Measurements from ENCODE around the gene NCAM1.

NCAM1 gene

GRCh38 chr11:113281052-113281725 lies 320.0 kb downstream of the NCAM1 start:
- H2BK12ac ChIP-seq (ENCODE audit: low read length), result no peak overlapping the region
- H4K8ac ChIP-seq (ENCODE audit: low read depth, low read length), result no peak overlapping the region
- H2AK5ac ChIP-seq (ENCODE audit: low read depth, low read length), result no peak overlapping the region
- no peak overlapping the region for H2BK5ac ChIP-seq (ENCODE audit: low read length)
- no peak overlapping the region for H4K91ac ChIP-seq (ENCODE audit: low read depth, low read length, poor library complexity)
- no peaks in the 10 kb centered on the region for H3K27me3 ChIP-seq (ENCODE audit: control insufficient read depth in 3 of 3, insufficient read depth in 3 of 3, low read depth in 1 of 3, low read length in 3 of 3)
- no peak overlapping the region for H3K4ac ChIP-seq (ENCODE audit: low read length)
- H2BK15ac ChIP-seq (ENCODE audit: low read length), result no peak overlapping the region
- H3K4me2 ChIP-seq (ENCODE audit: insufficient read depth, low read length, poor library complexity, severe bottlenecking), result no peak overlapping the region
- peaks cover 0 to under 1% of the 10 kb centered on the region in 2 donors for H3K4me1 ChIP-seq (ENCODE audit: control insufficient read depth in 2 of 2, insufficient read depth in 1 of 2, low read depth in 1 of 2, low read length in 2 of 2)
- H3K79me1 ChIP-seq (ENCODE audit: low read depth, low read length), result no peaks in the 10 kb centered on the region
- H3K36me3 ChIP-seq (replicated peaks in 1 of 2; ENCODE audit: control insufficient read depth in 2 of 2, insufficient read depth in 2 of 2, low read length in 2 of 2), result no peaks in the 10 kb centered on the region
- H3K23ac ChIP-seq (ENCODE audit: low read depth, low read length, poor library complexity), result no peak overlapping the region
- no CpG with 5 or more reads among the region's 2 CpGs for WGBS, 2 donors (ENCODE audit: extremely low coverage in 2 of 2, insufficient read length in 2 of 2, insufficient replicate concordance in 1 of 2)
- H3K27ac ChIP-seq (replicated peaks; ENCODE audit: low read length), result no peak overlapping the region
- no peak overlapping the region for H3K18ac ChIP-seq (ENCODE audit: low read length)
- no peak for DNase-seq (ENCODE audit: low spot score)
- no peak overlapping the region for H3K9ac ChIP-seq (ENCODE audit: low read depth, low read length, poor library complexity)
- no peak overlapping the region for H3K14ac ChIP-seq (ENCODE audit: low read length)
- no peak overlapping the region for H2BK120ac ChIP-seq (ENCODE audit: low read depth, low read length)
- H3K4me3 ChIP-seq (ENCODE audit: low read length in 2 of 2), result no peak overlapping the region
- H3K9me3 ChIP-seq (replicated peaks in 1 of 2; ENCODE audit: control insufficient read depth in 2 of 2, insufficient read depth in 1 of 2, low read depth in 1 of 2, low read length in 2 of 2), result no peaks in the 10 kb centered on the region
- no peak overlapping the region for H2AFZ ChIP-seq (ENCODE audit: low read length)

GRCh38 chr11:113282898-113283437 lies 321.7 kb downstream of the NCAM1 start:
- Histone ChIP-seq H3K27ac (replicated peaks; ENCODE audit: low read length) (no peak overlapping the region), H2BK15ac (ENCODE audit: low read length) (no peak overlapping the region), H2BK5ac (ENCODE audit: low read length) (no peak overlapping the region), H2BK120ac (ENCODE audit: low read depth, low read length) (no peak overlapping the region), H3K4ac (ENCODE audit: low read length) (no peak overlapping the region), H3K23ac (ENCODE audit: low read depth, low read length, poor library complexity) (no peak overlapping the region), H3K18ac (ENCODE audit: low read length) (no peak overlapping the region), H2AK5ac (ENCODE audit: low read depth, low read length) (no peak overlapping the region), H4K8ac (ENCODE audit: low read depth, low read length) (no peak overlapping the region), H3K79me1 (ENCODE audit: low read depth, low read length) (no peaks in the 10 kb centered on the region), H3K14ac (ENCODE audit: low read length) (no peak overlapping the region), H3K9ac (ENCODE audit: low read depth, low read length, poor library complexity) (no peak overlapping the region), H4K91ac (ENCODE audit: low read depth, low read length, poor library complexity) (no peak overlapping the region), H3K36me3 (replicated peaks in 1 of 2; ENCODE audit: control insufficient read depth in 2 of 2, insufficient read depth in 2 of 2, low read length in 2 of 2) (no peaks in the 10 kb centered on the region), H3K4me2 (ENCODE audit: insufficient read depth, low read length, poor library complexity, severe bottlenecking) (no peak overlapping the region), H3K4me1 (ENCODE audit: control insufficient read depth in 2 of 2, insufficient read depth in 1 of 2, low read depth in 1 of 2, low read length in 2 of 2) (no peaks in the 10 kb centered on the region), H3K27me3 (ENCODE audit: control insufficient read depth in 3 of 3, insufficient read depth in 3 of 3, low read depth in 1 of 3, low read length in 3 of 3) (no peaks in the 10 kb centered on the region), H3K4me3 (ENCODE audit: low read length in 2 of 2) (no peak overlapping the region), H3K9me3 (replicated peaks in 1 of 2; ENCODE audit: control insufficient read depth in 2 of 2, insufficient read depth in 1 of 2, low read depth in 1 of 2, low read length in 2 of 2) (no peaks in the 10 kb centered on the region), H2AFZ (ENCODE audit: low read length) (no peak overlapping the region), H2BK12ac (ENCODE audit: low read length) (no peak overlapping the region)
- DNase-seq (ENCODE audit: low spot score), result no peak
- WGBS, 2 donors (ENCODE audit: extremely low coverage in 2 of 2, insufficient read length in 2 of 2, insufficient replicate concordance in 1 of 2), result no CpG with 5 or more reads among the region's 3 CpGs

GRCh38 chr11:113283881-113284280 lies 322.7 kb downstream of the NCAM1 start:
- Histone ChIP-seq H2AK5ac (ENCODE audit: low read depth, low read length) (no peak overlapping the region), H2BK12ac (ENCODE audit: low read length) (no peak overlapping the region), H3K4me3 (ENCODE audit: low read length in 2 of 2) (no peak overlapping the region), H3K4ac (ENCODE audit: low read length) (no peak overlapping the region), H3K18ac (ENCODE audit: low read length) (no peak overlapping the region), H3K14ac (ENCODE audit: low read length) (no peak overlapping the region), H4K91ac (ENCODE audit: low read depth, low read length, poor library complexity) (no peak overlapping the region), H2AFZ (ENCODE audit: low read length) (no peak overlapping the region), H2BK15ac (ENCODE audit: low read length) (no peak overlapping the region), H3K4me2 (ENCODE audit: insufficient read depth, low read length, poor library complexity, severe bottlenecking) (no peak overlapping the region), H3K9ac (ENCODE audit: low read depth, low read length, poor library complexity) (no peak overlapping the region), H2BK120ac (ENCODE audit: low read depth, low read length) (no peak overlapping the region), H2BK5ac (ENCODE audit: low read length) (no peak overlapping the region), H3K79me1 (ENCODE audit: low read depth, low read length) (no peaks in the 10 kb centered on the region), H4K8ac (ENCODE audit: low read depth, low read length) (no peak overlapping the region), H3K27ac (replicated peaks; ENCODE audit: low read length) (no peak overlapping the region), H3K9me3 (replicated peaks in 1 of 2; ENCODE audit: control insufficient read depth in 2 of 2, insufficient read depth in 1 of 2, low read depth in 1 of 2, low read length in 2 of 2) (no peaks in the 10 kb centered on the region), H3K27me3 (ENCODE audit: control insufficient read depth in 3 of 3, insufficient read depth in 3 of 3, low read depth in 1 of 3, low read length in 3 of 3) (no peaks in the 10 kb centered on the region), H3K4me1 (ENCODE audit: control insufficient read depth in 2 of 2, insufficient read depth in 1 of 2, low read depth in 1 of 2, low read length in 2 of 2) (peaks cover 0 to 3% of the 10 kb centered on the region in 2 donors), H3K36me3 (replicated peaks in 1 of 2; ENCODE audit: control insufficient read depth in 2 of 2, insufficient read depth in 2 of 2, low read length in 2 of 2) (no peaks in the 10 kb centered on the region), H3K23ac (ENCODE audit: low read depth, low read length, poor library complexity) (no peak overlapping the region)
- no CpG with 5 or more reads among the region's 2 CpGs for WGBS, 2 donors (ENCODE audit: extremely low coverage in 2 of 2, insufficient read length in 2 of 2, insufficient replicate concordance in 1 of 2)
- no peak for DNase-seq (ENCODE audit: low spot score)

GRCh38 chr11:113286009-113286408 lies 324.8 kb downstream of the NCAM1 start:
- Histone ChIP-seq H3K4me1 (ENCODE audit: control insufficient read depth in 2 of 2, insufficient read depth in 1 of 2, low read depth in 1 of 2, low read length in 2 of 2) (peaks cover 0 to 5% of the 10 kb centered on the region in 2 donors), H3K4ac (ENCODE audit: low read length) (no peak overlapping the region)

More at GRCh38 chr11:113286009-113286408, 324.8 kb downstream of the NCAM1 start:
- Histone ChIP-seq H3K9me3 (replicated peaks in 1 of 2; ENCODE audit: control insufficient read depth in 2 of 2, insufficient read depth in 1 of 2, low read depth in 1 of 2, low read length in 2 of 2) (no peaks in the 10 kb centered on the region), H3K4me2 (ENCODE audit: insufficient read depth, low read length, poor library complexity, severe bottlenecking) (no peak overlapping the region), H3K27ac (replicated peaks; ENCODE audit: low read length) (no peak overlapping the region), H2BK15ac (ENCODE audit: low read length) (no peak overlapping the region), H2BK5ac (ENCODE audit: low read length) (no peak overlapping the region), H3K9ac (ENCODE audit: low read depth, low read length, poor library complexity) (no peak overlapping the region), H3K27me3 (ENCODE audit: control insufficient read depth in 3 of 3, insufficient read depth in 3 of 3, low read depth in 1 of 3, low read length in 3 of 3) (no peaks in the 10 kb centered on the region), H2BK12ac (ENCODE audit: low read length) (no peak overlapping the region), H3K36me3 (replicated peaks in 1 of 2; ENCODE audit: control insufficient read depth in 2 of 2, insufficient read depth in 2 of 2, low read length in 2 of 2) (no peaks in the 10 kb centered on the region), H3K79me1 (ENCODE audit: low read depth, low read length) (no peaks in the 10 kb centered on the region), H4K8ac (ENCODE audit: low read depth, low read length) (no peak overlapping the region), H2AFZ (ENCODE audit: low read length) (no peak overlapping the region), H3K14ac (ENCODE audit: low read length) (no peak overlapping the region), H3K23ac (ENCODE audit: low read depth, low read length, poor library complexity) (peak overlapping the region; percentile 12), H4K91ac (ENCODE audit: low read depth, low read length, poor library complexity) (no peak overlapping the region), H2BK120ac (ENCODE audit: low read depth, low read length) (no peak overlapping the region), H2AK5ac (ENCODE audit: low read depth, low read length) (no peak overlapping the region), H3K4me3 (ENCODE audit: low read length in 2 of 2) (no peak overlapping the region), H3K18ac (ENCODE audit: low read length) (no peak overlapping the region)
- no peak for DNase-seq (ENCODE audit: low spot score)
- WGBS, 2 donors (ENCODE audit: extremely low coverage in 2 of 2, insufficient read length in 2 of 2, insufficient replicate concordance in 1 of 2), result no CpG with 5 or more reads among the region's 3 CpGs

Data from neuronal stem cell (in vitro differentiated cells).